NCI-H2107 (cell line): ENCODE measurements around the gene TOGARAM1.

Experiments used
- DNase-seq: peaks from one replicate; lab custom pipeline; 2025; lab: John Stamatoyannopoulos, UW

The TOGARAM1 gene

GRCh38 chr14:44961554-44962333, at the start of gene TOGARAM1, which contains the start of gene KLHL28:
TSS of gene TOGARAM1 (plus strand) at chr14:44962190. CDS start at chr14:44962422, 232 bp downstream.
TSS of gene KLHL28 (minus strand) at chr14:44961947. CDS start at chr14:44945928, 16,019 bp downstream.
- DNase-seq: peak; percentile 97

DNA sequence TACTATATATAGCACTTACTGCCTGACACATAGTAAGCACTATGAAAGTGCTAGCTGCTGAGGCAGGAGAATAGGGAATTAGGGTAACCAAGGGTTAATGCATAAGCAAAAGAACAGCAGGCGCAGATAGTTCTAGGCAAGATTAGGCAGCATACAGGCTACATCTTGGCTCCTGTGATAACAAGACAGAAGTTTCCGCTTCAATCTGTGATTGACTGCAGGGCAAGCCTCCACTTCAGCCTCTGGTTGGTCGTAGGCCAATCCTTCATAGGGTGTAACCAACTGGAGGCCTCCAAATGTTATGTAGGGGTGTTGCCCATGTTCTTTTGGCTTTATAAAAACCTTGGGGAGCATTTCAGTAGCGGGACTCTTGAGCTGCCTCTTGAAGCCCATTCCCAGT, 47.1 kb upstream of the TOGARAM1 start:
- DNase-seq: no peak

DNA sequence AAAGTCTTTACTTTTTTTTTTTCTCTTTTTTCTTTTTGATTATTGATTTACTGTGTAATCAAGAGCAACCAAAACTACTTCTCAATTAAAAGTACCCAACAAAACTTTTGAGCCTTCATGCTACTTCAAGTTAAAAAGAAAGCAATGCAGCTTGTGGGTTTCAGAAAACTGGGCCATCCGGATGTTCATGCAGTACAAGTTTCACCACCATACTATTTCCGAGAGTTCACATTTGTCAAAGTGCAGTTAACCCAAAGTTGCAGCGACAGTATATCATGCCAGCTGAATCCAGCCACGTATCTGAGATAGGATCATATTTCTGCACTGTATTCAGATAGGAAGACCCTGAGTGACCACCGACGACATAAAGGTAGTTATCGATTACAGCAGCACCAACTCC, 33.2 kb upstream of the TOGARAM1 start:
- no peak for DNase-seq

- no peak for DNase-seq
Observed at GRCh38 chr14:44935155-44935554, 26.8 kb upstream of the TOGARAM1 start.

GRCh38 chr14:44937547-44937946, 24.4 kb upstream of the TOGARAM1 start:
- no peak for DNase-seq

DNA sequence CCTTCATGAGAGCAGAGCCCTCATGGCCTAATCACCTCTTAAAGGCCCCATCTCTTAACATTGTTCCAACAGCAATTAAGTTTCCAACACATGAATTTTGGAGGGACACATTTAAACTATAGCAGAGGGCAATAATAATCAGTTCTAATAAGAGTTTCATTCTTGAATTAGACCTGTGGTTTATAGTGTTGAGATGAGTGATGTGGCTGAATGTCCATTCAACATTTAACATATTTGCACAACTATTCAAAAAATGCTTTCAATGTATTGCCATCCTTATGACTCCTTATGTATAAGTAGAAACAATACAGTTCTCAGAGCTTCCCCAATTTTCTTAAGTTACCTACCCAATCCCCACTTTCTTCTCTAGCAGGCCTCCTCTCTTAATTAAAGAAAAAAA, 21.8 kb upstream of the TOGARAM1 start:
- DNase-seq: no peak

GRCh38 chr14:44940944-44941343, 21.0 kb upstream of the TOGARAM1 start:
- DNase-seq: no peak

GRCh38 chr14:44941591-44941990, 20.4 kb upstream of the TOGARAM1 start:
- DNase-seq: no peak

DNA sequence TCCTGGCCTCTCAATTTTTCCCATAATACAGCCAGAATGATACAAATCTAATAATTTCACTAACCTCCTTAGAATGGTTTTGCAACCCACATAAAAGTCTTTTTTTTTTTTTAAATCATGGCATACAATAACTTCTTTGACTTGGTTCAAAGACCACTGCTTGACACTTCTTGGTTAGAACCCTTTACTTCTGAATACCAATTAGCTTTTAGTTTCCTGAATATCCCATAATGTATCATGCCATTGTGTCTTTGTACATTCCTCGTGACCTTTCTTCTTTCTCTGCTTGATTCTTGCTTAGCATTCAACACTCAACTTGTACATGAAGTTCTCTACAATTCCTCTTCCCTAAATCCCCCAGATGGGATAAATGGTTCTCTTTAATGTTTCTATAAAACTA, 19.6 kb upstream of the TOGARAM1 start:
- no peak for DNase-seq

GRCh38 chr14:44944107-44944506, 17.9 kb upstream of the TOGARAM1 start:
- DNase-seq: no peak

DNA sequence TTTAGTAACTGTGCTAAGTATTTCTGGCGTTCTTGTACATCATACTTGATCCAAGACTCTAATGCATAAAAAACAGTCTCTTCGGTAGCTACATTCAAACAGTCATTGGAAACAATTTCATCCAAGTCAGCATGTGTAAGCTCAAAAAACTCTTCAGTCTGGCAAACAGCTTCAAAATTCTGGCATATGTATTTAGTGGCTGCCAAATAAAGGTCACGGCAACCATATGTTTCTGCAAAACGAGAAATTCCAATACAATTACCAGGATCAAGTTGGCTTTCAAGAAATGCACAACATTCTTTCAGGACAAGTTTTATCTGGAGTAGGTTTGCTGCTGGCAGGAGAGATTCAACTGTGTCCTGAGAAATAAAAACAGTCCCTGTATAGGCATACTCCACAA, 16.7 kb upstream of the TOGARAM1 start:
- DNase-seq: no peak

DNA sequence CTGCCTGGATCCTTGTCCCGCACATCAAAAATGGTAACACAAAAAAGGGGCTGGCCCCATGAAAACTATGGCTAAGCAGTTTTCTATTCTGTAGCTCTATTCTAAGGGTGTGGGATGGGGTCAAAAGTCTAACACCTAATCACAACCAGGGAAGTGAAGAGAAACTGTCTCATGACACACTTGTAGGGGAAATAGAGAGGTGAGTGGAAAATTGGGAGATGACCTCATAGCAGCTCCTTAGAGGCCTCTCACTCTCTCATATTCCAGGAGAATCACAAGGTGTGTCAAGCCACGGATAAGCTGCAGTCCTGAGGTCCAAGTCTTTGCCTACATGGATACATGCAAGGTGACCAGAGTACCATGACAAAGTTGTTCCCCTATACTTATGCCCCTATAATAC, 10.9 kb upstream of the TOGARAM1 start:
- no peak for DNase-seq

GRCh38 chr14:44952391-44953110, 9.4 kb upstream of the TOGARAM1 start:
- no peak for DNase-seq

DNA sequence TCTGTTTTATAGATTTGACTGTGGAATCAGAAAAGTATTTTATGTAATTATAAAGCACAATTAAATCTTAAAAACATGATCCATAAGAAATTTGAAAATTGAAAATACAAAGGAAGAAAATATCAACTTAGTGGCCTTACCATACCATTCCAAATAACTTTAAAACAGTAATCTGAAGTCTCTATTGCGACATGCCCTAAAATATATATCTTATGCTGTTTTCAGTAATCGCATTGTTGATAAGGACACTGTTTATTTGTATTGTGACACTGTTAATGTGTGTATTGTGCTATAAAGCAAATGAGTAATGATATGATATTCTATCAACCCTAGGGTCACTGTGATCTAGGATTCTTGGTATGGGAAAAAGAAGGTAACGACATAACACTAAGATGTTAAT, 7.2 kb upstream of the TOGARAM1 start:
- no peak for DNase-seq

- DNase-seq: no peak
Observed at GRCh38 chr14:44955528-44955927, 6.5 kb upstream of the TOGARAM1 start.

DNA sequence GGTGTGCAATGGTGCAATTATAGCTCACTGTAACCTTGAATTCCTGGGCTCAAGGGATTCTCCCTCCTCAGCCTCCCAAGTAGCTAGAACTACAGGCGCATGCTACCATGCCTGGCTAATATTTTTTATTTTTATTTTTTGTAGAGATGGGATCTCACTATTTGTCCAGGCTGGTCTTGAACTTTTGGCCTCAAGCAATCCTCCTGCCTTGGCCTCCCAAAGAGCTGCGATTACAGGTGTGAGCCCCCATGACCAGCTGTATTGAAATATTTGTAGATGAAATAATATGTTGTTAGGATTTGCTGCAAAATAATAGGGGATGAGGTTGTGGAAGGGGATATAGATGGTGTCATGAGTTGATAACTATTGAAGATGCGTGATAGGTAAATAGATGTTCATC, 5.1 kb upstream of the TOGARAM1 start:
- no peak for DNase-seq

DNA sequence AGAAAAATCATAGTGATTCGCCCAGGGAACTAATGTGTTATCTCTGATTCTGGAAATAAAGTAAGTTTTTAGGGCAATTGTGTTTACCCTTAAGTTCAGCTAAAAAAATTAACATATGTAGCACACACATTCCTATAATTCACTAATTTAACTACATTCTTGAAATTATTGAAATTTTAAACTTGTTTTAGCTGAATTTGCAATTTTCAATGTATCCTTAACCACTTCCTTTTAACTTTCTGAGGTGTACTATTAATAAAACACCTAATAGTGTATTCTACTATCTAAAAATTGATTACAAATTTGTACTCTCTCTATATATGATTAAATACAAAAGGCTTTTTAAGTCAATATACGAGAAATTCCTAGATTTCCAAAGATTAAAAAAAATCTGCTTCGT, 2.5 kb upstream of the TOGARAM1 start:
- DNase-seq: no peak

GRCh38 chr14:44960146-44960545, 1.8 kb upstream of the TOGARAM1 start:
- DNase-seq: no peak

GRCh38 chr14:44960646-44961045, 1.3 kb upstream of the TOGARAM1 start:
- no peak for DNase-seq

- DNase-seq: peak; percentile 16
Observed at GRCh38 chr14:44961151-44961553, 838 bp upstream of the TOGARAM1 start.

DNA sequence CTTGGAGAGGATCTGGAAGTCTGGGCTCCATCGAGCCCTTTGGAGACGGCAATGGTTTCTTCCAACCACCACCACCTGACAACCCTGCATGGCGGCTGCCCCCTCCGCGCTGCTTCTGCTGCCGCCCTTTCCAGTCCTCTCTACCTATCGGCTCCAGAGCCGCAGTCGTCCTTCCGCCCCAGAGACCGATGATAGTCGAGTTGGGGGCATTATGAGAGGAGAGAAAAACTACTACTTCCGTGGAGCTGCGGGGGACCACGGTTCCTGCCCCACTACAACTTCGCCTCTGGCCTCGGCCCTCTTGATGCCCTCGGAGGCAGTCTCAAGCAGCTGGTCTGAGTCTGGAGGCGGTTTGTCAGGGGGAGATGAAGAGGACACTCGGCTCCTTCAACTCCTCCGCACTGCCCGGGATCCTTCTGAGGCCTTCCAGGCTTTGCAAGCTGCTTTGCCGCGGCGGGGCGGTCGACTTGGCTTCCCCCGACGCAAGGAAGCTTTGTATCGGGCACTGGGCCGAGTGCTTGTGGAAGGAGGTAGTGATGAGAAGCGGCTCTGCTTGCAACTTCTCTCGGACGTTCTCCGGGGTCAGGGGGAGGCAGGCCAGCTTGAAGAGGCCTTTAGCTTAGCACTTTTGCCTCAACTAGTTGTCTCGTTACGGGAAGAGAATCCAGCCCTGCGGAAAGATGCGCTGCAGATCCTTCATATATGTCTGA, 499 bp downstream of the TOGARAM1 start:
- DNase-seq: peak; percentile 54

DNA sequence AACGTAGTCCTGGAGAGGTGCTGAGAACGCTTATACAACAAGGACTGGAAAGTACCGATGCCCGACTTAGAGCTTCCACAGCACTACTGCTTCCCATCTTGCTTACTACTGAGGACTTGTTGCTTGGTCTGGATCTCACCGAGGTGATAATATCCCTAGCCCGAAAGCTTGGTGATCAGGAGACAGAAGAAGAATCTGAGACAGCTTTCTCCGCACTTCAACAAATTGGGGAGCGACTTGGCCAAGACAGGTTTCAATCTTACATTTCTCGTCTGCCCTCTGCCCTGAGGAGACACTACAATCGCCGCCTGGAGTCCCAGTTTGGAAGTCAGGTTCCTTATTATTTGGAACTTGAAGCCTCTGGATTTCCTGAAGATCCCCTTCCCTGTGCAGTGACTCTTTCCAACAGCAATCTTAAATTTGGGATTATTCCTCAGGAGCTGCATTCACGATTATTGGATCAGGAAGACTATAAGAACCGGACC, 1.1 kb downstream of the TOGARAM1 start:
- no peak for DNase-seq
